Forelimb muscle (tissue), 1 donor: ENCODE measurements around the gene TMEM259. TPM values are rescaled to one million over a fixed set of nuclear protein-coding genes. Genes with fewer than 3 reads are reported as not detected.

Experiments used
- DNase-seq: peaks from one replicate; pipeline ENCODE4 v3.0.0-alpha.2; 2013; ENCODE audit warnings: low read depth
- polyA plus RNA-seq: library from polyadenylated mRNA; unstranded; fragments of 120-200 nt; gene quantifications from one replicate; pipeline ENCODE4 v1.2.1, GENCODE V29; 2013; ENCODE audit not compliant: insufficient read length

TMEM259 gene
- polyA plus RNA-seq, 1 donor = 75.5 TPM

DNA sequence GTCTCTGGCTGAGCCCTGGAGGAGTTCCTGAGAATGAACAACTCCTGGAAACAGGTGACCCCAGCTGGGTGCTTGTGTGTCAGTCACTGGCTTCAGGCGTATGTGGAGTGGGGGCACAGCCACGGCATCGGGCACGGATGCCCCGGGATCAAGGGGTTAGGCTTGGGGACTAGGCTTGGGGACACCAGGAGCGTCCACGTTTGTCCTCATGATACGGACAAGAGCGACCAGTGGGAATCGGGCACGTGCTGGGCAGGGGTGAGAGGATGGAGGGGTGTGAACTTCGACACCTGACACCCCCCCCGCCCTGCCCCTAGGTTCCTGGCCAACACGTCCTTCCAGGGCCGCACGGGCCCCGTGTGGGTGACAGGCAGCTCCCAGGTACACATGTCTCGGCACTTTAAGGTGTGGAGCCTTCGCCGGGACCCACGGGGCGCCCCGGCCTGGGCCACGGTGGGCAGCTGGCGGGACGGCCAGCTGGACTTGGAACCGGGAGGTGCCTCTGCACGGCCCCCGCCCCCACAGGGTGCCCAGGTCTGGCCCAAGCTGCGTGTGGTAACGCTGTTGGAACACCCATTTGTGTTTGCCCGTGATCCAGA is 16.6 kb downstream of the TMEM259 start:
- no peak for DNase-seq

DNA sequence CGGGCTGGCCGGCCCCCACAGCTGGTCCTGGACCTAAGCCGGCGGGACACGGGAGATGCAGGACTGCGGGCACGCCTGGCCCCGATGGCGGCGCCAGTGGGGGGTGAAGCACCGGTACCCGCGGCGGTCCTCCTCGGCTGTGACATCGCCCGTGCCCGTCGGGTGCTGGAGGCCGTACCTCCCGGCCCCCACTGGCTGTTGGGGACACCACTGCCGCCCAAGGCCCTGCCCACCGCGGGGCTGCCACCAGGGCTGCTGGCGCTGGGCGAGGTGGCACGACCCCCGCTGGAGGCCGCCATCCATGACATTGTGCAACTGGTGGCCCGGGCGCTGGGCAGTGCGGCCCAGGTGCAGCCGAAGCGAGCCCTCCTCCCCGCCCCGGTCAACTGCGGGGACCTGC is 17.6 kb downstream of the TMEM259 start:
- DNase-seq = no peak

DNA sequence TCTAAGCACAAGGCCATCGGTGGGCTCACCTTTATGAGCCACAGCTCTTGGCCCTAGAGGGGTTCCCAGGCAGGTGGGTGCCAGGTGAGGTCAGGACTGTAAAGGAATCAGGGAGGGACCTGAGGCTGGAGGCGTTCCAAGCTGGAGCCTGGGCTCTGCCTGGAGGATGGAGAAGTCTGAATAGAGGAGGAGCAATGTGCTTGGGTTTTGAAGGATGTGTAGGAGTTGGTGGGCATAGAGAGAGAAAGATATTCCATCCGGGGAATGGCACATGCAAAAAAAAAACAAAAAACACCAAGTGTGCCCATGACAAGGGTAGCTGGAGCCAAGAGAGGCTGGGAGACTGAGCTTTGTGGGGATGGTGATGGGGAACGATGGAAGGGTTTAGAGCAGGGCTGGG is 18.3 kb downstream of the TMEM259 start:
- DNase-seq = no peak

DNA sequence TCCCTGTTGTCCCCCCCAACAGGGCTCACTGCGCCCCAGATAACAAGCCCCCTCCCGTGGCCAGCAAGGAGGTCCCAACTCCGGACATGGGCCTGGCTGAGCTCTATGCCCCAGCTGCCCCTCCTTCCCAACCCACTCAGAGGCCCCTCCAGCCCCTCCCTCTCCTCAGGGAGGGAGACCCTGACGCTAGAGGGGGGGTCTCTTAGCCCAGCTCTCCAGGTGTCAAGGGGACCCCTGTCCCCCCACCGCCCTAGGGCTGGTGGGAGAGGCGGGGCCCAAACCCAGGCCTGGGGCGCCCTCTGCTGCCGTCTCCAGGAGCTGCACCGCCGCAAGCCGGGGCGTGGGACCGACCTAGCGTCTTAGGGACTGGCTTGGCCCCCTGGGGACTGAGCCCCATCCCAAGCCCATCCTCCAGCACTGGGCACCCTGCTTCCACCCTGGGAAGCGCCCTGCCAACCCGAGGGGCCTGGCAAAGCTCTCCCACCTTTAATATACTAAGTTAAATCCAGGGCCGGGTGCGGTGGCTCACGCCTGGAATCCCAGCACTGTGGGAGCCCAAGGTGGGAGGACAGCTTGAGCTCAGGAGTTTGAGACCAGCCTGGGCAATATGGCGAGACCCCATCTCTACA is 19.3 kb downstream of the TMEM259 start:
- no peak for DNase-seq

DNA sequence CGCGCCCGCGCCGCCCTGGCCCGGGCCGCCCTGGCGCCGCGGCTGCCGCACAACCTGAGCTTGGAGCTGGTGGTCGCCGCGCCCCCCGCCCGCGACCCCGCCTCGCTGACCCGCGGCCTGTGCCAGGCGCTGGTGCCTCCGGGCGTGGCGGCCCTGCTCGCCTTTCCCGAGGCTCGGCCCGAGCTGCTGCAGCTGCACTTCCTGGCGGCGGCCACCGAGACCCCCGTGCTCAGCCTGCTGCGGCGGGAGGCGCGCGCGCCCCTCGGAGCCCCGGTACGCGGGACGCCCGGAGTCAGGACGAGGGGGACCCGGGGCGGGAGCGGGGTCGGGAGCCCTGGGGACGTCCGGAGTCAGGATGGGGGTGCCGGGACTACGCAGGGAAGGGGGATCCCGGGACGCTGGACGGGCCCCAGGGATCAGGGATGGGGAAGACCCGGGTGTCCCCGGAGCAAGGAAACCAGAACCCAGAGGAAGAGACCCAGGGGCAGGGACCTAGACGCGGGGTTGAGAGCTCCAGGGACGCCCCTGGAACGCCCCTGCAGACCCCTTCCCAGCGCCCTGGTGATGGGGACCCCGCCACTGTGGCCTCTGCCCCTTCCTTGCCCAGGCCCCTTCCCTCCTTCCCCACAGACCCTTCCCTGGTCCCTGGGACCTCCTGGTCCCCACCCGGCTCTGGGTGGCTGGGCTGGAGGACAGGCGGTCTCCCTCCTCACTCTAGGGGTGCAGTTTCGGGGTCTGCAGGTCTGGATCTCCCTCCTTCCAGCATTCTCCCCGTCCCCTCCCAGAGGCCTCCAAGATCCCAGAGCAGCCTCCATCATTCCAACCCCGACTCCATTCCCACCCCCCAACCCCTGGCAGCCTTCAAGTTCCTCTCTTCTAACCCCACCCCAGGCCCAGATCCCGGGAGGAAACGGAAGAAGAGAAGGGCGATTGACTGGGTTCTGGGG is 20.1 kb downstream of the TMEM259 start:
- no peak for DNase-seq

DNA sequence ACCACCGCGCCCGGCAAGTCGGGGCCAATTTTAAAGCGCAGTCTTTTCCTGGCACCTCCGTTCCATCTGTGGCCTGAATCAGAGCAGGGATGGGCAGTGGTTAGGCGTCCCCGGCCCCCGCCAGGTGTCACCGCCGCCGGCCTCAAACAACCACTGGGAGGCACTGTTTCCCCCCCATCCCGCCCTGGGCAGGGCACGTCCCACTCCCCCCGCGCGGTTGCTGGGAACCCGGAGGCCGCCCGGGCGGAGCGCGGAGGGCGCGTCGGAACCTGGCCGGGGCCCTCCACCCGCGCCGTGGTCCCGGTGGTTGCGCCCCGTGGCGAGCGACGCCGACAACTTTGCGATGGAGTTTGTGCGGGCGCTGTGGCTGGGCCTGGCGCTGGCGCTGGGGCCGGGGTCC is 20.8 kb downstream of the TMEM259 start, which contains the start of gene GRIN3B:
TSS of gene GRIN3B (plus strand) at position 325 of the 400 bp plus-strand sequence. CDS start at position 344, 19 bp downstream.
- DNase-seq = no peak

DNA sequence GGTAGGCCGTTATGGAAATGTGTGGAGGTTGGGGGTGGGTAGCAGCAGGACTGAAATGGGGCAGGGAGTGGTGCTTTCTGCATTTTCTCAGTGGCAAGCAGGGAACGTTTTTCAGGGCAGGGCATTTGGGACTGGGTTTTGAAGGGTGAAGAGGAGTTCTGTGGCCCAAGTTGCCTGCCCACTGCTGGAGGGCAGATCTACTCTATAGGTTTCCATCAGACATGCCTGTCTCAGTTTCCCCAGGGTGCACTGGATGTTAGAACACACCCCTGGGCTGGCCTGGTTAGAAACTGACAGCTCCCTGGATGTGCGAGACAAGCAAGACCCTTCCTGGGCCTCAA is 21.6 kb downstream of the TMEM259 start:
- DNase-seq = no peak

DNA sequence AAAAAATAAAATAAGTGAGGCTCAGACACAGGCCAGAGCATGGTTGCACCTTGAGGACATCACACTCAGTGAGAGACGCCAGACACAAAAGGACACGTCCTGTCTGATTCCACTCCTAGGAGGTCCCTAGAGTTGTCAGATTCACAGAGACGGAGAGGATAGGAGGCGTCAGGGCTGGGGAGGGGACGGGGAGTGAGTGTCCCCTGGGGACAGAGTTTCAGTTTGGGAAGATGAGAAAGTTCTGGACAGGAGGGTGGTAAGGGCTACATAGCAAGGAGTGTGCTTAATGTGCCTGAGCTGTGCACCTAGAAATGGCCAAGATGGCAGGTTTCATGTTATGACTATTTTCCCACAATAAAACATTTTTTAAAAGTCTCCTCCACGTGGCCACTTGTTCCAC is 22.9 kb downstream of the TMEM259 start:
- DNase-seq = no peak

DNA sequence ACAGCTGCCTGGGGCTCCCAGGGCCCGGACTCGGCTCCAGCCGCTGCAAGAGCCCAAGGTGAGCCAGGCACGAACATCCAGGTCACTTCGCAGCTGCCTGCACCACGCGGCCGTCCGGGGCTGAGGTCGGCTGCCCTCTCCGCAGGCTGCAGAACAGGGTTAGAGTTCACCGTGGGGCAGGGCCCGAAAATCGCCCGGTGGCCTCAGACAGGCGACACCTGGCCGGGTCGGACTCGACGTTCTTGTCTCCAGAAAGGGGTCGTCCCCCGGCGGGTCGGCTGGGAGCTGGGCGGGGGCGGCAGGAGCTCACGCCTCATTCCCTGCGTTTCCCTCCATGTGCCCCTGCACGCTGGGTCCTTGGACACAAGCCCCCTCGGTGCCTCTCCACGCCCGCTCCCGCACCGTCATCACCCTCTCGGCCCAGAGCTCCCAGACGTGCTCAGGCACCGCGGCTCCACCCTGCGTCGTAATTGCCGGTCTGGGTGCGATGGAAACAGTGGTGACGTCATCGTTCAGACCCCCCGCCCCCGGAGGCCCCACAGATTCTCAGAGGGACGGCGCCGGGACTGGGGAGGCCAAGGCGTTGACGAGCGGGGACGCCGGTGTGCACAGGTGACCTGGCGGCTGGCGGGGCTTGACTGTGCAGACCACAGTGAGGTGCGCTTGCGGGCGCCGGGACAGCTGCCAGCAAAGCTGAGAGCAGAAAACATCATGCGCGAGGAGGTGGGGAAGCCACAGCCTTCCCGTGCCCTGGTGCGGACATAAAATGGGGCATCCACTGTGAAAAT is 24.7 kb downstream of the TMEM259 start:
- no peak for DNase-seq

DNA sequence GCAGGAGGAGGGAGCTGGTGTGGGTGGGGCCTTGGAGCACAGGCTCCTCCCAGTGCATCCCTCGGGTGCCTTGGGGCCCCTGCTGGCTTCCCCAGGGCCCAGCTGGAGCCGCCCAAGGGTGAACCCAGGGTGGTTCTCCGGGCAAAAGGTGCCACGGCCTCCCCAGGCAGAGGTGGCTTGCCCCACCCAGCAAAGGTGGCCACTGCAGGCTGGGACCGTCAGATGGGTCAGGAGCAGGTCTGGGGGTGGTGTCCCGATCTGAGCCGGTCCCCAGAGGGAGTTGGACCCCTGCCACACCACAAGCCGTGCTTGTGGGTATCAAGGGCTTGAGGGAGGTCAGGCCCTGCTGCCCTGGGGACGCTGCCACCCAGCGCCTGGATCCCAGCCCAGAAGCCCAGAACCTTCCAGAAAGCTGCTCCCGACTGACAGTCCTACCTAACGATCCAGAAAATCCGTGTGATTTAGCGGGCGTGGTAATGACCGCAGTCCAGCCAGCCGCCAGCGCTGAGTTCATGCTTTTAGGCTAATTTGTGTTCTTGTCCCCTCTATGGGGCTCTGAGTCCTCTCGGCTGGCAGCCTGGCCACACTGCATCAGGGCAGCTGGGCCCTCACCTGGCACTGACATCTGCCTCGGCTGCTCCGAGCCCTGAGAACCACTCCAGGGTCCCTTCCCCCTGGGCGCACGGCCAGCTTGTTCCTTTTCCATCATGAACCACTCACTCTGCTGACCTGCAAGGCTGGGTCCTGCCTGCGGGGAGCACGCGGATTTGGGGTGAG is 25.7 kb downstream of the TMEM259 start:
- no peak for DNase-seq

DNA sequence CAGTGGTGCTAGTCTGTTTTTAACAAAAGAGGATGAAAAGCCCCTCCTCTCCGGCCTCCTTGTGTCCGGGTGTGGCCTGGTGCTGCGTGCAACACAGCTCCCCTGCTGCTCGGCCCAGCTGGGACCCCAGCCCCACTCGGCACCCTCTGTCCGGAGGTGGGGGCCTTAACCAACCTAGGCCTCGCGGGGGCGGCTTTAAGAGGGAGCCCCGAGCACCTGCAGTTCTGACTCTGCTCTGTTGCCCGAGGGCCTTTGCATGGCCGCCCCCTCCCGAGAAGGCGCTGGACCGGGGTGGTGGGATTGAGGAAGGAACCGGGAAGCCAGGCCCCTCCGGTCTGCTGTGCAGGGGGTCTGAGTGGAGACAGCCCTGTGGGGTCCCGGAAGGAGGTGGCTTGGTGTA is 26.4 kb downstream of the TMEM259 start:
- no peak for DNase-seq

DNA sequence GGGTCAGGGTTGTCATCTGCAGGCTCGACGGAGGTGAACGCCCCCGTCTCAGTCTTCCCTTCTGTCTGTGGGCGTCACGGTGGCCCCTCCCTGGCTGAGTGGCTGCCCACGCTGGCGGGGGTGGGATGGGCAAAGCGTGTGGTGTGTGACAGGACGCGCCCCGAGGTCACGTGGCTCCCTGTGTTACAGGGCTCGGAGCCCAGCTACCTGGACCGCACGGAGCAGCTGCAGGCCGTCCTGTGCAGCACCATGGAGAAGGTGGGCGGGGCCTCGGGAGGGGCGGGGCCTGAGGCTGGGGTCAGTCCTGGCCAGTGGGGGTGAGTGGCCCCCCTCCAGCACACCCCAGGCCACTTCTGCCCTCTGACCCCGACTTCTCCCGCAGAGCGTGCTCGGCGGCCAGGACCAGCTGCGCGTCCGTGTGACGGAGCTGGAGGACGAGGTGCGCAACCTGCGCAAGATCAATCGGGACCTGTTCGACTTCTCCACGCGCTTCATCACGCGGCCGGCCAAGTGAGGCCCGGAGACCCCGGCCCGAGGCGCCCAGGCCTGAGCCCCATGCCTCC is 27.0 kb downstream of the TMEM259 start:
- DNase-seq = no peak

DNA sequence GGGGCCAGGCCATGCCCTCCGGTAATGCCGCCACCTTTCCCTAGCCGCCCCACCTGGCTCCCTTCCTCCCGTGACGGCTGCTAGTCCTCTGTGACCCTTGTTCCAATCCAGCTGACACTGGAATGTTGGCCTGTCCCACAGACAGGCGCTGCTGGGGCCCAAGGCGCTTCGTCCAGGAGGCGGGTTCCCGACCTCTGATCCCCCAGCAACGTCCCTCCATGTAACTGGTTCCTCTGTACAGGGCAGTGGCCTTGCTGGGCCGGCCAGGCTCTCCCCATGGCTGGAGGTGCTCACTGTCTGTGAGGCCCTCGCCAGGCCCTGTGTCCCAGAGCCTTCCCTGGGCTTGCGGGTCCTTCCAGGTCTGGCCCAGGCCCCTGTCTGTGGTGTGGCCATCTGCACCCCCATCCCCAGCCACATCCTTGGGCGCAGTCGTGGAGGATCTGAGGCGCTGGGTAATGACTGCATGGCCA is 27.5 kb downstream of the TMEM259 start:
- no peak for DNase-seq

DNA sequence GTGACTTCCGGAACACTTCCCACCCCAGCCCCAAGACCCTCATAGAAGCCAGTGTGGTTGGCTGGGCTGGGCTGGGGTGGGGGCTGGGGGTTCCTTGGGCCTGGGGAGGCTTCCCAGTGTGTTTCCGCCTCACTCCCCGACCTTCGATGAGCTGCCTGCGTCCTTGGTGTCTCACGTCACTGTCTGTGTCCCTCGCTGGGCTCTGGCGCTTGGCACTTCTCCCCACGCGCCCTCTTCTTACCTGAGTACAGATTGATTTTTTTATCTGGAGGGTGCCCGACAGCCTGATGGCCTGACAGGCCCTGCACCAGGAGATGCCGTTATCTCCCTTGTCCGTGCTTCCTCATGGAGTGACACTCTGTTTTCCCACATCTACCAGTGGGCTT is 28.3 kb downstream of the TMEM259 start:
- DNase-seq = no peak

DNA sequence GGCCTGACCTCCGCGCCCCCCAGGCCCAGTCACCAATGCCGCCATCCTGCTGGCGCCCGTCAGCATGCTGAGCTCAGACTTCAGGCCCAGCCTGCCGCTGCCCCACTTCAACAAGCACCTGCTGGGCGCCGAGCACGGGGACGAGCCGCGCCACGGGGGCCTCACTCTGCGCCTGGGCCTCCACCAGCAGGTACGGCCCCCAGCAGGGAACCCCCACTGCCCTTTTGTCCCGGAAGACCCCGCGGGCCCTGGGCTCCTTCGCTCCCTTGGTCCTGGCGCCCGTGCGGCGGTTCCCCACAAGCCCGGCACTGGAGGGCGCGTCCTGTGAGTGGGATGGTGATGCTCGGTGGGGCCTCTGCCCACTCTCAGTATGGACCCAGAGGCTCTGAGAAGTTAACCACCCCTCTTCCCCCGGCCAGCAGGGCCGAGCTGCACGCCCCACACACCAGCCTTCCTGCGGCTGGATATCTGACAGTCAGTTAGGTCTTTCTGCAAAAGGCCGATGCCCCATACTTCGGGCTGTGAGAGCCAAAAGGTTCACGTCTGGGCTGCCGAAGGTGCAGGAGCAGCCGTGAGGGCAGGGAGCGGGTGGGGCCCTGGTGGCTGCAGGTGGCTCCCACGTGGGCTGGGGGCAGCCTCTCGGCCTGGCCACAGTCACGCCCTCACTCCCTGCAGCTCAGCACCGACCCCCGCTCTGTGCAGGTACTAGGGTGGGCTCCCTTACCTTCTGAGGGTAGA is 28.8 kb downstream of the TMEM259 start:
- DNase-seq = no peak

DNA sequence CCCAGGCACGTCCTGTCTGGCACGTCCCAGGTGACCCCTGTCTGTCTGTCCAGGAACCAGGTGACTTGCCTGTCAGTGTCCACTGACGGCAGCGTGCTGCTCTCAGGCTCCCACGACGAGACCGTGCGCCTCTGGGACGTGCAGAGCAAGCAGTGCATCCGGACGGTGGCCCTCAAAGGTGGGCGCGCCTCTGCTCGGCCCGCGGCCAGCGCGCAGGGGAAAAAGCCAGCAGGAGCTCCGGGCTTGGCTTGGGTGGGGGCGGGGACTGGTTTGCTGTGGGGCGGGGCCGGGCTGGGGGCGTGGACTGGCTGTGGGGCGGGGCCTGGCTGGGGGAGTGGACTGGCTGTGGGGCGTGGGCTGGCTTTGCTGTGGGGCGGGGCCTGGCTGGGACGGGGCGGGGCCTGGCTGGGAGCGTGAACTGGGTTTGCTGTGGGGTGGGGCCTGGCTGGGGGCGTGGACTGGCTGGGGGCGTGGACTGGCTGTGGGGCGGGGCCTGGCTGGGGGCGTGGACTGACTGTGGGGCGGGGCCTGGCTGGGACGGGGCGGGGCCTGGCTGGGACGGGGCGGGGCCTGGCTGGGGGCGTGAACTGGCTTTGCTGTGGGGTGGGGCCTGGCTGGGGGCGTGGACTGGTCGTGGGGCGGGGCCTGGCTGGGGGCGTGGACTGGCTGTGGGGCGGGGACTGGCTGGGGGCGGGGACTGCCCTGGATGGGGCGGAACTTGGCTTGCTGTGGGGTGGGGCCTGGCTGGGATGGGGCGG is 29.6 kb downstream of the TMEM259 start:
- no peak for DNase-seq

DNA sequence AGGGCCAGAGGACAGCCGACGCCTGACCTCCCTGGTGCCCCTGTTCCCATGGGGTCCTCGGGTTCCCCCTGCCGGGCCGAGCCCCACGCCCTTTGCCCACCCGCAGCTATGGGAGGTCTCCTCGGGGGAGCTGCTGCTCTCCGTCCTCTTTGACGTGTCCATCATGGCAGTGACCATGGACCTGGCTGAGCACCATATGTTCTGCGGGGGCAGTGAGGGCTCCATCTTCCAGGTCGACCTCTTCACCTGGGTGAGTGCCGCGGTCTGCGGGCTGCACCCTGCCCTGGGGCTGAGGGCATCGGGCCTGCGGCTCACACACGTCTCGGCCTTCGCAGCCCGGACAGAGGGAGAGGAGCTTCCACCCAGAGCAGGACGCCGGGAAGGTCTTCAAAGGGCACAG is 30.2 kb downstream of the TMEM259 start:
- DNase-seq = no peak

DNA sequence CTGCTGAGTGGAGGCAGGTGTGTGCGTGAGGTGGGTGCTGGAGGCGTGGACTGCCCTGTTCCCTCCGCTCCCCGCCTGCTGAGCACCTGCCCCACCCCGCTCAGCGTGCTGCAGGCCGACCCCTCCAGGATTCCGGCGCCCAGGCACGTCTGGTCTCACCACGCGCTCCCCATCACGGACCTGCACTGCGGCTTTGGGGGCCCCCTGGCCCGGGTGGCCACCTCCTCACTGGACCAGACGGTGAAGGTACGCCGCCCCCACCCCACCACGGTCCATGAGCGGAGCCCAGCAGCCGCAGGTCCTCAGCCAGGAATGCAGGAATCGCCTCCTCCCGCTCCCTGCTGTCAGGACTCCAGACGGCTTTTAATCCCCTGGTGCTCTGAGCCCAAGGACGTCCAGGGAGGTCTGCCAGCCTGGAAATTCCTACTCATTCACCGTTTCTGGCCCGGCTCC is 30.8 kb downstream of the TMEM259 start:
- DNase-seq = no peak

DNA sequence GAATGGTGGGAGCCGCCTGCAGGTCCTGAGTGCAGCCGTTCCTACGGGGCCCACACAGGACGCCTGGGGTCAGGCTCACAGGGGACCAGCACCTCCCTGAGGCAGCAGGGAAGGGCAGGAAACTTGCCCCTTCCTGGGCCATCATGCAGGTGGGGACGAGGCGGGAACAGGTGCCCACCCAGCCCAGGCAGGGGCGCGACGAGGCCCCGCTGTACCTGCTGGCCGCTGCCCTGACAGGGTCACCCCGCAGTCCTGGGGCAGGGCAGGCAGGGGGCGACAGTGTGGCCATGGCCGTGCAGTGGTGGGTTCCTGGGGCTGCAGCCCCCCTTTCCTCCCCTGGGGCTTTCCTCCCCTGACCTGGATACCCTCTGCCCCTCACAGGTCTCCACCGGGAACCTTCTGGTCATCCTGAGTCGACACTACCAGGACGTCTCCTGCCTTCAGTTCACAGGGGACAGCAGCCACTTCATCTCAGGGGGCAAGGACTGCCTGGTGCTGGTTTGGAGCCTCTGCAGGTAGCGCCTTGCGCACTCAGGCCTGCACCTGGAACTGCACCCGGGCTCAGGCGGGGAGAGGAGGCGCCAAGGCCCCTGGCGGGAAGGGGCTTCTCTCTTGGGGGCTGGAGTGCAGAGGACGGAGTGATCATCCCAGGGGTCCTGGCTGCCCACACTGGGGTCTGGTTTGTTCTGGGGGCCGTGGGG is 31.4 kb downstream of the TMEM259 start:
- DNase-seq = no peak
